ENCODE data around the gene CCDC159.

- TF ChIP-seq POLR2A (IDR thresholded peaks at IDR 0.05) (no peak), CTCF (IDR thresholded peaks at IDR 0.05 in 4 of 5, conservative IDR thresholded peaks at IDR 0.05 in 1 of 5) (no peak)
Measured at GRCh38 chr19:11361037-11361770, 14.9 kb downstream of the CCDC159 start.
